Hepatocyte (in vitro differentiated cells): Measurements from ENCODE around the gene PTPRM. TPM values are rescaled to one million over a fixed set of nuclear protein-coding genes. Genes with fewer than 3 reads are reported as not detected.

Source experiments
- DNase-seq: peaks from one replicate; pipeline ENCODE4 v3.0.0-alpha.2; 2016; ENCODE audit warnings: low spot score
- H2AFZ ChIP-seq: fragments of 200-600 bp; sonication (generic); 2 replicates; pipeline ENCODE4 v1.6.0; 2016; ENCODE audit warnings: antibody characterized with exemption, mild to moderate bottlenecking
- H3K27ac ChIP-seq: fragments of 200-600 bp; sonication (generic); 2 replicates; pipeline ENCODE4 v1.5.1; 2016; ENCODE audit warnings: mild to moderate bottlenecking
- H3K27me3 ChIP-seq: fragments of 200-600 bp; sonication (generic); 2 replicates; pipeline ENCODE4 v1.6.1; 2016
- H3K36me3 ChIP-seq: fragments of 200-600 bp; sonication (generic); replicated peaks from 2 replicates; pipeline ENCODE4 v1.5.1; 2016; ENCODE audit warnings: low read depth; ENCODE audit not compliant: insufficient read depth
- H3K4me1 ChIP-seq: fragments of 200-600 bp; sonication (generic); 2 replicates; pipeline ENCODE4 v1.5.1; 2016; ENCODE audit warnings: mild to moderate bottlenecking, moderate library complexity; ENCODE audit not compliant: insufficient read depth
- H3K4me2 ChIP-seq: fragments of 200-600 bp; sonication (generic); 2 replicates; pipeline ENCODE4 v1.6.0; 2016
- H3K4me3 ChIP-seq: fragments of 200-600 bp; sonication (generic); 2 replicates; pipeline ENCODE4 v1.5.1; 2016; ENCODE audit warnings: mild to moderate bottlenecking
- H3K79me2 ChIP-seq: fragments of 200-600 bp; sonication (generic); 2 replicates; pipeline ENCODE4 v1.6.0; 2017; ENCODE audit warnings: mild to moderate bottlenecking
- H3K9me2 ChIP-seq: fragments of 200-600 bp; sonication (generic); replicated peaks from 2 replicates; pipeline ENCODE4 v1.6.0; 2017; ENCODE audit warnings: mild to moderate bottlenecking; ENCODE audit not compliant: insufficient read depth
- H3K9me3 ChIP-seq: fragments of 200-600 bp; sonication (generic); 2 replicates; pipeline ENCODE4 v1.5.1; 2016; ENCODE audit warnings: low read depth, mild to moderate bottlenecking
- H4K20me1 ChIP-seq: fragments of 200-600 bp; sonication (generic); 2 replicates; pipeline ENCODE4 v1.6.0; 2016; ENCODE audit warnings: mild to moderate bottlenecking; ENCODE audit not compliant: insufficient read depth, poor library complexity, severe bottlenecking
- CTCF ChIP-seq: fragments of 200-600 bp; sonication (generic); IDR thresholded peaks from 2 replicates; pipeline ENCODE4 v1.5.1; 2016; ENCODE audit warnings: antibody characterized with exemption, mild to moderate bottlenecking; ENCODE audit not compliant: poor library complexity
- EZH2 ChIP-seq: fragments of 200-600 bp; sonication (generic); IDR thresholded peaks from 2 replicates; pipeline ENCODE4 v1.6.1; 2016; ENCODE audit warnings: antibody characterized with exemption, mild to moderate bottlenecking, borderline replicate concordance
- EZH2phosphoT487 ChIP-seq: fragments of 200-600 bp; sonication (generic); IDR thresholded peaks from one replicate; pipeline ENCODE4 v1.6.1; 2018; ENCODE audit warnings: antibody characterized with exemption, mild to moderate bottlenecking, low read depth, moderate library complexity; ENCODE audit not compliant: unreplicated experiment, severe bottlenecking
- WGBS: methylation state at CpG from one replicate; pipeline ENCODE4 v1.1.6; 2016; ENCODE audit warnings: low lambda C conversion rate; ENCODE audit errors: missing lambda C conversion rate; 5-methylcytosine and 5-hydroxymethylcytosine counted together
- polyA plus RNA-seq: library from polyadenylated mRNA; unstranded; fragments of >200 nt; fragmentation: Nextera tagmentation; extraction: Ambion mirVana; gene quantifications from 2 replicates; pipeline ENCODE4 v1.2.1, GENCODE V29; 2016
- total RNA-seq: library from RNA; depleted of rRNA; stranded (reverse); fragments of >200 nt; gene quantifications from 2 replicates; pipeline ENCODE4 v1.2.3, GENCODE V29; 2014

The PTPRM gene
- total and polyA plus RNA-seq, 2 experiments from 2014 or later = 26.1 to 47.4 TPM

- DNase-seq = no peak
- H3K9me2 ChIP-seq = no peaks in the 10 kb centered on the region
- TF ChIP-seq CTCF (no peak), EZH2 (no peak), EZH2phosphoT487 (no peak)
- no peak overlapping the region for H3K27ac ChIP-seq
- no peaks in the 10 kb centered on the region for H3K36me3 ChIP-seq
- no peaks in the 10 kb centered on the region for H3K4me1 ChIP-seq
- H3K9me3 ChIP-seq = no peaks in the 10 kb centered on the region
- no peaks in the 10 kb centered on the region for H3K27me3 ChIP-seq
- 73% methylated on average over 4 of the region's 4 CpGs for WGBS
- H3K79me2 ChIP-seq = no peaks in the 10 kb centered on the region
- H4K20me1 ChIP-seq = no peaks in the 10 kb centered on the region
- H3K4me3 ChIP-seq = no peak overlapping the region
- H3K4me2 ChIP-seq = no peak overlapping the region
- H2AFZ ChIP-seq = no peak overlapping the region
Measured at GRCh38 chr18:8167673-8168072, 600.6 kb downstream of the PTPRM start.

- no peaks in the 10 kb centered on the region for H3K4me1 ChIP-seq
- no peaks in the 10 kb centered on the region for H3K79me2 ChIP-seq
- H2AFZ ChIP-seq = no peak overlapping the region
- WGBS = 81% methylated on average over 1 of the region's 1 CpG
- H3K27me3 ChIP-seq = no peaks in the 10 kb centered on the region
- no peak overlapping the region for H3K27ac ChIP-seq
- DNase-seq = no peak
- no peak for TF ChIP-seq EZH2
- no peak for TF ChIP-seq EZH2phosphoT487
- no peak for TF ChIP-seq CTCF
- no peaks in the 10 kb centered on the region for H4K20me1 ChIP-seq
- no peaks in the 10 kb centered on the region for H3K9me3 ChIP-seq
- no peaks in the 10 kb centered on the region for H3K9me2 ChIP-seq
- H3K36me3 ChIP-seq = no peaks in the 10 kb centered on the region
- no peak overlapping the region for H3K4me2 ChIP-seq
- H3K4me3 ChIP-seq = no peak overlapping the region
Measured at GRCh38 chr18:8169722-8170121, 602.6 kb downstream of the PTPRM start.

GRCh38 chr18:8174771-8175170 is 607.7 kb downstream of the PTPRM start:
- no peak overlapping the region for H2AFZ ChIP-seq
- no peaks in the 10 kb centered on the region for H3K9me2 ChIP-seq
- H3K4me1 ChIP-seq = peaks cover 7% of the 10 kb centered on the region
- H3K79me2 ChIP-seq = no peaks in the 10 kb centered on the region
- TF ChIP-seq EZH2 = no peak
- no peaks in the 10 kb centered on the region for H3K27me3 ChIP-seq
- H3K27ac ChIP-seq = no peak overlapping the region
- no peaks in the 10 kb centered on the region for H4K20me1 ChIP-seq
- no peak for DNase-seq
- WGBS = 88% methylated on average over 2 of the region's 2 CpGs
- H3K4me2 ChIP-seq = no peak overlapping the region
- H3K9me3 ChIP-seq = no peaks in the 10 kb centered on the region
- H3K36me3 ChIP-seq = no peaks in the 10 kb centered on the region
- H3K4me3 ChIP-seq = no peak overlapping the region

- no peak for DNase-seq
- no peak for TF ChIP-seq EZH2phosphoT487
- no peak for TF ChIP-seq CTCF
- no peak for TF ChIP-seq EZH2
- H3K4me3 ChIP-seq = no peak overlapping the region
- H3K4me2 ChIP-seq = no peak overlapping the region
- WGBS = 69% methylated on average over 7 of the region's 7 CpGs
- H3K27me3 ChIP-seq = no peaks in the 10 kb centered on the region
- H3K79me2 ChIP-seq = no peaks in the 10 kb centered on the region
- no peaks in the 10 kb centered on the region for H3K9me2 ChIP-seq
- H3K9me3 ChIP-seq = no peaks in the 10 kb centered on the region
- H3K4me1 ChIP-seq = peaks cover 7% of the 10 kb centered on the region
- H2AFZ ChIP-seq = no peak overlapping the region
- no peaks in the 10 kb centered on the region for H3K36me3 ChIP-seq
- no peaks in the 10 kb centered on the region for H4K20me1 ChIP-seq
- no peak overlapping the region for H3K27ac ChIP-seq
Measured at GRCh38 chr18:8175501-8176061, 608.5 kb downstream of the PTPRM start.
